ENCODE measurements around the gene CLEC2D. TPM values are rescaled to one million over a fixed set of nuclear protein-coding genes. Genes with fewer than 3 reads are reported as not detected.

Gene CLEC2D
- total and polyA plus RNA-seq, 7 donors, result 0.69 to 24.0 (median 8.6) TPM

GRCh38 chr12:9651265-9651729, 18.2 kb upstream of the CLEC2D start:
- Histone ChIP-seq H3K36me3 (peaks cover 0 to 27% (median 12%) of the 10 kb centered on the region in 4 donors), H3K27me3 (no peaks in the 10 kb centered on the region), H3K27ac (peak overlapping the region; percentile 17 to 90 (median 81)), H3K4me1 (peaks cover 0 to 36% (median 14%) of the 10 kb centered on the region in 4 donors), H3K9me3 (no peaks in the 10 kb centered on the region), H3K4me3 (no peak overlapping the region)
- DNase-seq, result no peak
- 50 to 79% methylated on average over 3 of the region's 3 CpGs for WGBS, 2 donors
- TF ChIP-seq POLR2A (IDR thresholded peaks at IDR 0.05) (no peak), EP300 (IDR thresholded peaks at IDR 0.05) (no peak), POLR2AphosphoS5 (IDR thresholded peaks at IDR 0.05) (no peak), CTCF (IDR thresholded peaks at IDR 0.05) (no peak)
- intact Hi-C loops (cut with DNase I), result no loop called here

- Histone ChIP-seq H3K4me3 (no peak overlapping the region), H3K9me3 (no peaks in the 10 kb centered on the region), H3K27me3 (no peaks in the 10 kb centered on the region), H3K36me3 (peaks cover 0 to 68% (median 19%) of the 10 kb centered on the region in 4 donors), H3K27ac (no peak overlapping the region), H3K4me1 (no peaks in the 10 kb centered on the region)
- intact Hi-C loops (cut with DNase I), result no loop called here
- DNase-seq, result no peak
- no peak for TF ChIP-seq POLR2AphosphoS5 (IDR thresholded peaks at IDR 0.05)
- no peak for TF ChIP-seq POLR2A (IDR thresholded peaks at IDR 0.05)
- TF ChIP-seq EP300 (IDR thresholded peaks at IDR 0.05), result no peak
- TF ChIP-seq CTCF (IDR thresholded peaks at IDR 0.05), result no peak
- 96 to 99% methylated on average over 1 of the region's 1 CpG for WGBS, 2 donors
Measured at GRCh38 chr12:9660046-9660445, 9.5 kb upstream of the CLEC2D start.

GRCh38 chr12:9661720-9662119, 7.8 kb upstream of the CLEC2D start:
- DNase-seq, result no peak
- Histone ChIP-seq H3K27ac (no peak overlapping the region), H3K9me3 (no peaks in the 10 kb centered on the region), H3K36me3 (peaks cover 0 to 56% (median 14%) of the 10 kb centered on the region in 4 donors), H3K4me1 (no peaks in the 10 kb centered on the region), H3K4me3 (no peak overlapping the region), H3K27me3 (no peaks in the 10 kb centered on the region)
- 95 to 97% methylated on average over 2 of the region's 2 CpGs for WGBS, 2 donors
- TF ChIP-seq POLR2AphosphoS5 (IDR thresholded peaks at IDR 0.05) (no peak), CTCF (IDR thresholded peaks at IDR 0.05) (no peak), POLR2A (IDR thresholded peaks at IDR 0.05) (no peak), EP300 (IDR thresholded peaks at IDR 0.05) (no peak)
- intact Hi-C loops (cut with DNase I), result no loop called here

GRCh38 chr12:9662488-9662887, 7.0 kb upstream of the CLEC2D start:
- no peak for DNase-seq
- H3K4me3 ChIP-seq, result no peak overlapping the region
- H3K36me3 ChIP-seq, result peaks cover 0 to 48% (median 10%) of the 10 kb centered on the region in 4 donors
- peaks cover 0 to 6% (median 0%) of the 10 kb centered on the region in 4 donors for H3K4me1 ChIP-seq
- no peak for TF ChIP-seq POLR2AphosphoS5 (IDR thresholded peaks at IDR 0.05)
- TF ChIP-seq POLR2A (IDR thresholded peaks at IDR 0.05), result no peak
- no peak for TF ChIP-seq EP300 (IDR thresholded peaks at IDR 0.05)
- no peak for TF ChIP-seq CTCF (IDR thresholded peaks at IDR 0.05)
- intact Hi-C loops (cut with DNase I), result no loop called here
- H3K9me3 ChIP-seq, result no peaks in the 10 kb centered on the region
- H3K27ac ChIP-seq, result no peak overlapping the region
- H3K27me3 ChIP-seq, result no peaks in the 10 kb centered on the region

Measured in sigmoid colon (tissue), 7 donors.